ENCODE measurements around the gene HSPA4.

HSPA4 gene

DNA sequence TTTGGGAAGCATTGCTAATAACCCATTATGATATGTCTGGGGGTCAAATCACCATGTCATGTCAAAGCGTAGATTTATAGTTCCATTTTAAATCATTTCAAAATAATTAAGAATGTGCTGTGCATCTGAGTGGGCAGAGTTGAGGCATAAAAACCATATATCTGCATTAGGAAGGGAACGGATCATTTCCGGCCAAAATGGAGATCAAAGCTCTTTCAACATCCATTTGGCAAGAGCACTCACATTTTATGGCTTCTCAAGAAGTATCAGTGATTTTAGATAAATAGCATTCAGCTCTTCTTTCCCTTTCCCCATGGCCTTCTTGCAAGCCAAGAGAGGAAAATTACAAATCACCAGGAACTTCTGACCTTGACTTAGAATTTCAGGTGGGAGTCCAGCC is 89.9 kb downstream of the HSPA4 start:
- H3K4me3 ChIP-seq (ENCODE audit: low read length in 2 of 2): no peak overlapping the region
- no peaks in the 10 kb centered on the region for H3K4me1 ChIP-seq (ENCODE audit: control insufficient read depth, insufficient read depth, low read length)
- H3K9me3 ChIP-seq (ENCODE audit: control insufficient read depth in 2 of 2, low read length in 2 of 2): no peaks in the 10 kb centered on the region
- no peak overlapping the region for H3K27ac ChIP-seq (ENCODE audit: low read length)
- no peaks in the 10 kb centered on the region for H3K27me3 ChIP-seq (ENCODE audit: control insufficient read depth in 1 of 2, insufficient read depth in 2 of 2, low read length in 2 of 2)
- H3K9ac ChIP-seq (ENCODE audit: low read length in 2 of 2): no peak overlapping the region
- no peaks in the 10 kb centered on the region for H3K36me3 ChIP-seq (ENCODE audit: control insufficient read depth in 2 of 2, insufficient read depth in 2 of 2, low read length in 2 of 2)

- Histone ChIP-seq H3K4me1 (ENCODE audit: control insufficient read depth, insufficient read depth, low read length) (no peaks in the 10 kb centered on the region), H3K27me3 (ENCODE audit: control insufficient read depth in 1 of 2, insufficient read depth in 2 of 2, low read length in 2 of 2) (no peaks in the 10 kb centered on the region), H3K9me3 (ENCODE audit: control insufficient read depth in 2 of 2, low read length in 2 of 2) (no peaks in the 10 kb centered on the region), H3K4me3 (ENCODE audit: low read length in 2 of 2) (no peak overlapping the region), H3K27ac (ENCODE audit: low read length) (no peak overlapping the region), H3K9ac (ENCODE audit: low read length in 2 of 2) (no peak overlapping the region), H3K36me3 (ENCODE audit: control insufficient read depth in 2 of 2, insufficient read depth in 2 of 2, low read length in 2 of 2) (no peaks in the 10 kb centered on the region)
Observed at GRCh38 chr5:133142782-133143181, 91.0 kb downstream of the HSPA4 start.

DNA sequence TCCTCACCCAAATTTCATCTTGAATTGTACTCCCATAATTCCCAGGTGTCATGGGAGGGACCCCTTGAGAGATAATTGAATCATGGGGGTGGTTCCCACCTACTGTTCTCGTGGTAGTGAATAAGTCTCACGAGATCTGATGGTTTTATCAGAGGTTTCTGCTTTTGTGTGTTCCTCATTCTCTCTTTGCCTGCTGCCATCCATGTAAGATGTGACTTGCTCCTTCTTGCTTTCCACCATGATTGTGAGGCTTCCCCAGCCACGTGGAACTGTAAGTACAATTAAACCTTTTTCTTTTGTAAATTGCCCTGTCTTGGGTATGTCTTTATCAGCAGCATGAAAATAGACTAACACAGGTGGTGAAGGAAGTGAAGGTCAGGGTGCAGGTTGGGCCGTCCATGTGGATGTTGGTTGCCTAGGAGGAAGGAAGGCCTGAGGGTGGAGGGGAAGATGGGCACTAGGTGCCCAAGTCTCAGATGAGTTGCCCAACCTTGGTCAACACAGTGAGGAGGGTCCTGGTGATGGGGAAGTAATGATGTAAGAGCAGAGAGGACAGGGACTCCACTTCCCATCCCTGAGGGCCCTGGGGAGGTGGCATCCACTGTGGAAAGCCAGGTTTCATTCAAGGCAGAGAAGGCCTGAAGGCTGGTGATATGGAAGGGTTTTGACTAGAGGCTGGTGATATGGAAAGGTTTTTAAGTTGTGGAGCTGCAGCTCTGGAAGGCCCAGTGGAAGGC is 92.6 kb downstream of the HSPA4 start:
- no peak overlapping the region for H3K9ac ChIP-seq (ENCODE audit: low read length in 2 of 2)
- H3K36me3 ChIP-seq (ENCODE audit: control insufficient read depth in 2 of 2, insufficient read depth in 2 of 2, low read length in 2 of 2): no peaks in the 10 kb centered on the region
- no peaks in the 10 kb centered on the region for H3K9me3 ChIP-seq (ENCODE audit: control insufficient read depth in 2 of 2, low read length in 2 of 2)
- H3K27me3 ChIP-seq (ENCODE audit: control insufficient read depth in 1 of 2, insufficient read depth in 2 of 2, low read length in 2 of 2): no peaks in the 10 kb centered on the region
- no peak overlapping the region for H3K4me3 ChIP-seq (ENCODE audit: low read length in 2 of 2)
- no peak overlapping the region for H3K27ac ChIP-seq (ENCODE audit: low read length)
- peaks cover 3% of the 10 kb centered on the region for H3K4me1 ChIP-seq (ENCODE audit: control insufficient read depth, insufficient read depth, low read length)

GRCh38 chr5:133145436-133146170 is 93.8 kb downstream of the HSPA4 start:
- Histone ChIP-seq H3K9ac (ENCODE audit: low read length in 2 of 2) (no peak overlapping the region), H3K27me3 (ENCODE audit: control insufficient read depth in 1 of 2, insufficient read depth in 2 of 2, low read length in 2 of 2) (no peaks in the 10 kb centered on the region), H3K36me3 (ENCODE audit: control insufficient read depth in 2 of 2, insufficient read depth in 2 of 2, low read length in 2 of 2) (no peaks in the 10 kb centered on the region), H3K9me3 (ENCODE audit: control insufficient read depth in 2 of 2, low read length in 2 of 2) (no peaks in the 10 kb centered on the region), H3K4me1 (ENCODE audit: control insufficient read depth, insufficient read depth, low read length) (peaks cover 3% of the 10 kb centered on the region), H3K27ac (ENCODE audit: low read length) (no peak overlapping the region), H3K4me3 (ENCODE audit: low read length in 2 of 2) (no peak overlapping the region)

GRCh38 chr5:133147411-133147810 is 95.6 kb downstream of the HSPA4 start:
- no peaks in the 10 kb centered on the region for H3K36me3 ChIP-seq (ENCODE audit: control insufficient read depth in 2 of 2, insufficient read depth in 2 of 2, low read length in 2 of 2)
- H3K4me3 ChIP-seq (ENCODE audit: low read length in 2 of 2): no peak overlapping the region
- H3K4me1 ChIP-seq (ENCODE audit: control insufficient read depth, insufficient read depth, low read length): peaks cover 3% of the 10 kb centered on the region
- H3K27me3 ChIP-seq (ENCODE audit: control insufficient read depth in 1 of 2, insufficient read depth in 2 of 2, low read length in 2 of 2): no peaks in the 10 kb centered on the region
- H3K9ac ChIP-seq (ENCODE audit: low read length in 2 of 2): no peak overlapping the region
- no peaks in the 10 kb centered on the region for H3K9me3 ChIP-seq (ENCODE audit: control insufficient read depth in 2 of 2, low read length in 2 of 2)
- no peak overlapping the region for H3K27ac ChIP-seq (ENCODE audit: low read length)

DNA sequence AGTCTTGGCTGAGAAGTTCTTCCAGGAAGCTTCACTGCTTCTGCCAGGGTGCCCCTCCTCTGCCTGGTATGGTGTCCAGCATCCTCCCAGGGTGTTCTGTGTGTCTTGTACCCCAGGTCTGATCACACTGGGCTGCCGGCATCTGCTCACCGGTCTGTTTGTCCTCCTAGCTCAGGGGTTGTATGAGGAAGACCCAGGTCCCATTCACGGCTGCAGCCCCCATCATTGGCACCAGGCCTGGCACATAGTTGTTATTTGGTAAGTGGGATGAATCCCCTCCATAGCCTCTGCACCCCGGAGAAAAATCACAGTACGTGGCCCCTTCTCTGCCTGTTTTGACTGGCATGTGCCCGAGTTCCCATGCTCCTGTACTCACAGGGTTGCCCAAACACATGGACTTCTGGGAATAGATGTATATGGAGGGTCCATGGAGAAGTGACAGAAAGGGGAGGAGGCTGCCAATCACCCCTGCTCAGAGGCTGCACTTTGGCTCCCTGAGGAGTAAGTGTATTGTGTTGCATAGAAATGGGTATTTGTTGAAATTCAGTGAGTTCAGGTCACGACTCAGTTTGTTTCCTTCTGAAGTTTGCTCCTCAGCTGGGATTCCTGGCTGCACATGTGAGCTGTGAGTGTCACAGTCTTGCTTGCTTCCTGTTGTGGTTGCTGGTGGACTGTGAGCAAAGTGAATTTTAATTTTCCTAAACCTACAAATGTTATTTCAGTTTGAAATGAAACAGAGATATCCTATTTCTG is 96.2 kb downstream of the HSPA4 start:
- Histone ChIP-seq H3K4me3 (ENCODE audit: low read length in 2 of 2) (no peak overlapping the region), H3K9me3 (ENCODE audit: control insufficient read depth in 2 of 2, low read length in 2 of 2) (no peaks in the 10 kb centered on the region), H3K27ac (ENCODE audit: low read length) (no peak overlapping the region), H3K9ac (ENCODE audit: low read length in 2 of 2) (no peak overlapping the region), H3K36me3 (ENCODE audit: control insufficient read depth in 2 of 2, insufficient read depth in 2 of 2, low read length in 2 of 2) (no peaks in the 10 kb centered on the region), H3K4me1 (ENCODE audit: control insufficient read depth, insufficient read depth, low read length) (peaks cover 3% of the 10 kb centered on the region), H3K27me3 (ENCODE audit: control insufficient read depth in 1 of 2, insufficient read depth in 2 of 2, low read length in 2 of 2) (no peaks in the 10 kb centered on the region)

DNA sequence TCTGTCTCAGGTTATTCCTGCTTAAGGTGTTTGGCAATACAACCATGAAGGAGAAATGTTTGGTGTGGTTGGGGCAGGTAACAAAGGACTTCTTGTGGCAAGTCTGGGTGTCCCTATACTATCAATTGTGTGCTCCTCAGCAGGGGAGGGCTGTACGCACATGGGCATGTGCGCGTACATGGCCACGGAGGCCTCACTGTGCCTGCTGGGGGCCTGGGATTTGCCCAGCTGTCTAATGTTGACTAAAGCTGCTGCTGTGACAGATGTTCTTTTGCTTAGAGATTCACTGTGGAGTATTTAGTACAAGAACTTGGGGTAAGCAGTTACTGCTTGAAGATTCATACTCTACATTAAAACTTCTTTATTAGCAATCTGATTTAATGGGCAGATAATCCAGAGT is 97.5 kb downstream of the HSPA4 start:
- Histone ChIP-seq H3K36me3 (ENCODE audit: control insufficient read depth in 2 of 2, insufficient read depth in 2 of 2, low read length in 2 of 2) (no peaks in the 10 kb centered on the region), H3K9me3 (ENCODE audit: control insufficient read depth in 2 of 2, low read length in 2 of 2) (no peaks in the 10 kb centered on the region), H3K4me1 (ENCODE audit: control insufficient read depth, insufficient read depth, low read length) (peaks cover 3% of the 10 kb centered on the region), H3K9ac (ENCODE audit: low read length in 2 of 2) (no peak overlapping the region), H3K27ac (ENCODE audit: low read length) (no peak overlapping the region), H3K27me3 (ENCODE audit: control insufficient read depth in 1 of 2, insufficient read depth in 2 of 2, low read length in 2 of 2) (no peaks in the 10 kb centered on the region), H3K4me3 (ENCODE audit: low read length in 2 of 2) (no peak overlapping the region)

DNA sequence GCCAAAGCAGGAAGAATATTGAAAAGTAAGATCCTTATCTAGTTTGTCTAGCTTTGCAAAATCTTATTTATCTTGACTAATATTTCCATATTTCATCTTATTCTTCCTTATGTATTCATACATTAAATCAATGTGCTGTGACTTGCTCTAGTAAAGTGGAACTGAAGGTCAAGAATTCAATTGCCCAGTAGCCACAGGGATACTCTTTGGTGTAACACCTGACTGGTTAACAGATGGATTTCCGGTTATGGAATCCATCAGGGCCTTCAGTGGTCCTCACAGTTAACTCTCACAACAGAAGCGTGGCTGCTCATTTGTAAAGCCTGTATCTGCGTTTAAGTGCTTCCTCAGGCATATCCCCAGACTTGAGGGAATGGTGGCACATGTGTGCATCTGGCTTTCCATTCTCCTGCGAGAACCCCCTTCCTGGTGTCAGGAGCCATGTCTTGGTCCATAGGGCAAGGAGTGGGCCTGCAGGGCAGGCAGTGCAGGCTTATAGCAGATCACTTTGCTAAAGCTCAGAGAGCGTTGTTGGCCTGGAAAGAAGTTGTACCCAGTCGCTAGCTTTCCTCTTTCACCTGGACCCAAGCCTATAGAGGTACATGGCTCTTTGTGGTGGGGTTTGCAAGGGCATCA is 99.2 kb downstream of the HSPA4 start:
- Histone ChIP-seq H3K9ac (ENCODE audit: low read length in 2 of 2) (no peak overlapping the region), H3K27ac (ENCODE audit: low read length) (no peak overlapping the region), H3K9me3 (ENCODE audit: control insufficient read depth in 2 of 2, low read length in 2 of 2) (no peaks in the 10 kb centered on the region), H3K4me3 (ENCODE audit: low read length in 2 of 2) (no peak overlapping the region), H3K4me1 (ENCODE audit: control insufficient read depth, insufficient read depth, low read length) (peaks cover 3% of the 10 kb centered on the region), H3K36me3 (ENCODE audit: control insufficient read depth in 2 of 2, insufficient read depth in 2 of 2, low read length in 2 of 2) (no peaks in the 10 kb centered on the region), H3K27me3 (ENCODE audit: control insufficient read depth in 1 of 2, insufficient read depth in 2 of 2, low read length in 2 of 2) (no peaks in the 10 kb centered on the region)

GRCh38 chr5:133154274-133155075 is 102.7 kb downstream of the HSPA4 start:
- Histone ChIP-seq H3K4me1 (ENCODE audit: control insufficient read depth, insufficient read depth, low read length) (no peaks in the 10 kb centered on the region), H3K27me3 (ENCODE audit: control insufficient read depth in 1 of 2, insufficient read depth in 2 of 2, low read length in 2 of 2) (no peaks in the 10 kb centered on the region), H3K4me3 (ENCODE audit: low read length in 2 of 2) (no peak overlapping the region), H3K36me3 (ENCODE audit: control insufficient read depth in 2 of 2, insufficient read depth in 2 of 2, low read length in 2 of 2) (no peaks in the 10 kb centered on the region), H3K27ac (ENCODE audit: low read length) (no peak overlapping the region), H3K9ac (ENCODE audit: low read length in 2 of 2) (no peak overlapping the region), H3K9me3 (ENCODE audit: control insufficient read depth in 2 of 2, low read length in 2 of 2) (no peaks in the 10 kb centered on the region)

Data from stomach smooth muscle (tissue), 2 donors.